Suppressor macrophage treated with lipopolysaccharide for 1 hour (primary cell): ENCODE measurements around the gene NXPH2.
"Not testable (repeated sequence)": the region's sequence is repeated elsewhere in the genome, so short reads cannot be mapped to it uniquely, and the experiment has no call there.

Experiments
- DNase-seq, 3 donors: peaks; one replicate each; pipeline ENCODE4 v3.0.0-alpha.2; 2020 to 2022

Gene NXPH2

GRCh38 chr2:138708682-138709241, 71.4 kb downstream of the NXPH2 start:
- no peak for DNase-seq

GRCh38 chr2:138707392-138708074, 72.7 kb downstream of the NXPH2 start:
- peak in 1 of 3 donors; percentile 7 for DNase-seq

DNA sequence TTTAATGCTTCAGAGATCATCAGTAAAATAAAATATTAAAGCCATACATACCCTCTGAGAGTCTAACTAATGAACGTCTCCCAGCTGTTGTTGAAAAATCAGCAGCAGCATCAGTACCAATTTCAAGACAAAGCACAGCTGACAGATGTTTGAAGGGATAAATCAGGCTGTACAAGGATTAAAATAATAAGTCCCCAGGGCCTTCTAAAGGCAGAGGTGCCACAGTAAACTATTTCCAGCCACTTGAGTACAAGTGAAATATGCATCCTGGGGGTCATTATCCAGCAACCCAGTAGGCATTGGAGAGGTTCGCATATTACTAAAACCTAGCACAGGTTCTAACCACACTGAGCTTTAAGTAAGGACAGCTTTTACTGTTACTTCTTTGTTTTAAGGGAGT, 76.9 kb downstream of the NXPH2 start:
- DNase-seq, result no peak

- DNase-seq, result no peak
These were observed 79.5 kb downstream of the NXPH2 start for GRCh38 chr2:138700716-138701115.

DNA sequence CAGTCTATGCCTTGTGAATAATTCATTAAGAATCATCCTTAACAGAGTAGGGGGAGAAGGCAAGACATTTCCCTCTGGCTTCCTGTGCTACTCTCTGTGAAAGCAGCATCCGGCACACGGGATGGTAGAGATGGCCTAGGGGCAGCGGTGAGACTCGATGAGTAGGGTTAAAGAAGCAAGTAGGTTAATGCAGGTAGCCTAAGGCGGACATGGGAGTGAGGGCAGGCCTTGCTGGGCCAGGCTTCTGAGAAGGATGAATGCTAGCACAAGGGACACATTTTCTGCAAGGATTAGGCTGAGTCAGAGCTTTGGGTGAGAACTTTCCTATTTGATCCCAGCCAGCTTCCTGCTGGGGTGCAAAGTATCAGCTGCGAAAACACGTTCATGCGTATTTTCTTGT, 80.8 kb downstream of the NXPH2 start:
- DNase-seq, result no peak

- no peak for DNase-seq
These were observed 81.8 kb downstream of the NXPH2 start for GRCh38 chr2:138698428-138698827.

- DNase-seq, result no peak
These were observed 88.5 kb downstream of the NXPH2 start for GRCh38 chr2:138691667-138692066.

DNA sequence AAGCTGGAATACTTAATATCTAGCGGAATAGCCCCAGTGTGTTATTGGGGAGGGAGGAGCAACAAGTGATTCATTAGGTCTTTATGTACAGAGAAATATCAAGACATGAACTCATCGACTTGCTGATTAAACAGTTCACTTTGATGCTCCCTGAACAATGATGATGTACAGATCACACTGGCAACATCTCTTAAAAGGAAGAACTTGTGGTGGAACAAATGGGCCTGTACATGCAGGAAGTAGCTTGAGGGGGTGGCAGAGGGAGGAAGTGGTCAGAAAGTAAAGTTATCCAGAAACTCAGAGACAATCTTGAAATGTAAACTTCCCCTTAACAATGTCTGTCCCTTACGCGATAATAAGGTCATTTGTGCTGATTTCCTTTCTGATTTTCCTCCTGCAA, 90.5 kb downstream of the NXPH2 start:
- peak in 2 of 3 donors; percentile 58 to 67 for DNase-seq

DNA sequence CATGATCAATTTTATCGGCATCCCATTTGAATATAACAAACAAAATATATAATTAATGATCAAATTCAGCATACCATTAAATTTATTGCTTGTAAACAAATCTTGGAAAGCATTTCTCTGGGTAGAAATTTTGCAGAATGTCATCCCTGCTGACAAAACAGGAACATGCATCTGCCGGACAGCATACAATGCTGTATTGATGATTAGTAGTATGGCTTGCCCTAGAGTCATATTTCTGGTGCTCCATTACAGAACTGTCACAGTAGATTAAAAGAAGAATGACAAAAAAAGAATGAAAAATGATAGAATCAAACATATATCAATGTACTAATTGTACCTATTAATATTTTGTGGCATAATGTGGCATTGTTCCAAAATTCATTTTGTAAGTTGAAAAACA, 98.0 kb downstream of the NXPH2 start:
- no peak for DNase-seq

DNA sequence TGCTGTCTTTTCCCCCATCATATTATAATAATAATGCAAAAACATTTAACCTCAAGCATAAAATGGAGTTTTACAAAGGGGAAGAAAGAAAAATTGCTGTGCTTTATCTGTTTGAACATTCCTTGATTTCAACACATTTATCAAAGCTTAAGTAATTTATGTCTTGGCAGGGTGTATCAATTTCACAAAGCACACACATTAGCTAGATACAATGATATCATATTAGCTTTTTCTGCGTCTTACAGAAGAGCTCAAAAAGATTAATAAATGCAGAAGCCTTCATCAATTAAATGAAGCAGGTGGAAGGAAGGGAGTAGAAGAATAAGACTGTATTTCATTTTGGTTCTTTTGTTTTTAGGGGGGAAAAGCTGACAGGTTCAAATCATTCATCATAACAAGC, 103.0 kb downstream of the NXPH2 start:
- DNase-seq, result no peak

DNA sequence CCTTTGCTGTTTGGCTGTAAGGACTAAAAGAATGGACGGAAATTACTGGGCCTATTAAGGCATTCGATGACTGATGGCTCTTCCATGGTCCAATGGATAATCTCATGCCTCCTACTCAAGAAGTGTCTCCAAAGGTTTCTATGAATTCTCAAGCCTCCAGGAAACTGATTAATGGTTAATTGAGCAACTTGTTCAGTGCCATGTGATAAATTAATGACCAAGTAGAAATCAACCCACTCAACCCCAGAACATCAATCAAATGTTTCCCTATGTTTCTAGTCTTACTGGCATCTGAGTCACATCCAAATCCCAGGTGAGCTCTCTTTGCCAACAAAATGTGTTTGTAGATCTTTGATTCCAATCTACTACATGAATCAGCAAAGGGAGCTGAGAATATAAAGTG, 103.6 kb downstream of the NXPH2 start:
- no peak for DNase-seq

DNA sequence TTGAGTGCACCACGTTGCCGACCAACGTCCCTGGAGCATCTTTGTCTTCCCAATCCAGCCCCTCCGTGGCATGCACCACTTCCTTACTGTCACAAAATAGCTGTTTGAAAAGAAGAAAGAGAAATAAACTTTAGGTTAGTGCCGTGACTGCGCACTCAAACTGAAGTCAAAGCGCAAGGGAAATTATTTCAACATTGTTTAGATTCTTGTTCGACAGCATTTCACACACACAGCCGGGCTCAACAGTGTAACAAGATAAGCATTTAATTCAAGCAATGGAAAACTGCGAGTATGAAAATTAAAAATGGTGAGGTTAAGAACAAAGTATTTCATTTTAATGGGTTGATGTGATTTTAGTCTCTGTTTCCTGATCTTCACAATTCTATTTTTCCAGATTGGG, 108.6 kb downstream of the NXPH2 start:
- DNase-seq, result no peak

DNA sequence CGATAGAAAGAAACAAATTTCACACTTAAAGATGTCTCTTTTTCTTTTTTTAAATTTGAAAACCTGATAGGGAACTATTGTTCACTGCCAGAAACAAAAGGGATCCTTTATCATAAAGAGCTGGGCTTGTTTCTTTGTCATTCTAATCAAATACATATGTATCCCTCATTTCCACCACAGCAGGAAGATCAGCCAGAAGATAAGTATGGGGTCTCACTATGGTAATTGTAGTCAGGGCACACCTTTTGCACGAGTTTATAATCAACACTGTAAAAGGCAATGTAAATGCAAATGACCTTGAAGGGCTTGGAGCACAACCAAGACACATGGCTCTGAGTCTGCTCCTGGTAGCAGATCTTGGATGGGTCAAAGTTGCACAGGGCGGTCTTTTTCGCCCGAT, 109.5 kb downstream of the NXPH2 start:
- no peak for DNase-seq

GRCh38 chr2:138665937-138666336, 114.3 kb downstream of the NXPH2 start:
- no peak for DNase-seq

GRCh38 chr2:138658187-138658894, 121.8 kb downstream of the NXPH2 start:
- DNase-seq, result no peak

DNA sequence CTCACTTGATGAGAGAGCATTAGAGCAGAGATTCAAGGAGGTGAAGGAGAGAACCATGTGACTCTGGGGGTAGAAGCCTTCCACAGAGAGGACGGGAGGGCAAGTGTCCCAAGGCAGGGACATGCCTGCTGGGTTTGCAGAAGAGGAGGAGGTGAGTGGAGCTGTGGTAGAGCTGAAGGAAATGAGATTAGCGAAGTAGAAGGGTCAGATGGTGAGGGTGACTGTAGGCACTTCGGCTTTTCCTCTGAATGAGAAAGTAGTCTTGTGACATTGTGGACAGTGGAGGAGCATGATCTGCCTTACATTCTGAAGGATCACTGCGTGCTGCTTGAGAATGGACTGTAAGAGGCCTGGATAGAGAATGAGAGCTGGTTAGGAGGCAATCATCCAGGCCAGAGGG, 126.0 kb downstream of the NXPH2 start:
- peak in 1 of 3 donors; percentile 9 for DNase-seq

DNA sequence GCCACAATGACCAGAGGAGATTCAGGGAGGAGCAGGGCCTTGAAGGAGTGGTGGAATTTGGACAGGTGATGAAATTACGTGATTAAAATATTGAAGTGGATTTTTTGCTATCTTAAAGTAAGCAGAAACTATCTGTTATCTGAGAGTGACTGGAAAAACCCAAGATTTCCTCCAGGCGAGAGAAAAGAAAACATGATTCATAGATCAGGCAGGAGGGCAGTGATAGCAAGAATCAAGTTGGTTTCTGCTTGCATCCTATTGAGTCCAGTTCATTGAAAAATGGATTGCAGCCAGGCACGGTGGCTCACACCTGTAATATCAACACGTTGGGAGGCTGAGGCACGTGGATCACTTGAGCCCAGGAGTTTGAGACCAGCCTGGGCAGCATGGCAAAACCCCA, 127.8 kb downstream of the NXPH2 start:
- DNase-seq, result no peak

DNA sequence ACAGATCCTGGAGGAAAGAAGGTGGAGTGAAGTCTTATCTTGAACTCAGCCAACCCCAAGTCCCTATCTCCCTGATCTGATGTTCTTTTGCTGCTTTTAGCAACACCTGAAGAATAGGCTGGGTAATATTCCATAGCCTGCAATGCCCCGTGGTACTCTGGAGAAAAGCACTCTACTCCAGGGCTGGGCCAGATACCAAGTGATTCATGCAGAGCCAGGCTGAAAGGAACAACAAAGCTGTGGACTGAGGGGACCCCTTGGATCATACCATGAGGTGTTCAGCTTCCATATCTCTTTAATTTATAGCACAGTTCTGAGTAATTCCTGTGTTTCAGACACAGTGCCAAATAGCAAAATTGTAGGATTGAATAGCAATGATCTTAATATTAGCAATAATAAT, 130.6 kb downstream of the NXPH2 start:
- no peak for DNase-seq

DNA sequence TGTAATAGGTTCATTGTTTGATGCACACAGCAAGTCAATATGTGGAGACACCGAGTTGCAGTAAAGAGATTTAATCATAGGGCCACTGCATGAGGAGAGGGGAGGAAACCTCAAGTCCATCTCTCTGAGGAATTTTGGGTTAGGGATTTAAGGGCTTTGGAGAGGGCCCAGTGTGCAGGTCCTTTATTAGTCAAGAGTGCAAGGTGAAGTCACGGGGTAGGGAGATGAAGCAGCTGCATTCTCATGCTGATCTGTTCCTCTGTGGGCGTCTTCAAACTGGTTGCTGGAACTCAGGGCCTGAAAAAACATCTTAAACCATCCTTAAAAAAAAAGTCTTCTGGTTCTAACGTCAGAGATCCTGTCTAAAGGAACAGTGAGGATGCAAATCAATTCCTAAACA, 131.6 kb downstream of the NXPH2 start:
- DNase-seq, result no peak

GRCh38 chr2:138644776-138645175, 135.4 kb downstream of the NXPH2 start:
- DNase-seq, result not testable (repeated sequence)

- no peak for DNase-seq
These were observed 139.1 kb downstream of the NXPH2 start for GRCh38 chr2:138640921-138641676.

DNA sequence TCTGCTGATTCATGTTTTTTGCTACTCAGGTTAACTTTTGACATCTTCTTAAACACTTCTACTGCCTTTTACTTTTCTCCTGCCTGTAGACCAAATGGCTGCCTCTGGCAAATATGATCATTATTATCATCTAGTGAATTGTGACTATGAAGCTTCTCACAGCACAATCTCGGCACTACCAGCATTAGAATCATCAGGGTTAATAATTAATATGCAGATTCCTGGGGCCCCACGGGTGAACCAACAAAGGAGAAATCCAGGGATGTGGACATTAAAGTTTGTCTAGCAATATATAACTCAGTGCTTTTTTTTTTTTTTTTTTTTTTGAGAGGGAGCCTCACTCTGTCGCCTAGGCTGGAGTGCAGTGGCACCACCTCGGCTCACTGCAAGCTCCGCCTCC, 142.5 kb downstream of the NXPH2 start:
- DNase-seq, result no peak

- no peak for DNase-seq
These were observed 143.1 kb downstream of the NXPH2 start for GRCh38 chr2:138637061-138637460.

- no peak for DNase-seq
These were observed 147.1 kb downstream of the NXPH2 start for GRCh38 chr2:138633049-138633448.
